CD8-positive, alpha-beta memory T cell (primary cell): Measurements from ENCODE around the gene REN. TPM values are rescaled to one million over a fixed set of nuclear protein-coding genes. Genes with fewer than 3 reads are reported as not detected.

Experiments used
- CTCF ChIA-PET: fragments of 350-600 bp; sonication (Branson Sonifier 250); formaldehyde crosslinking; loops from one replicate; lab custom pipeline; 2021; ENCODE audit warnings: antibody characterized with exemption; lab: Charles Lee
- POLR2A ChIA-PET: fragments of 350-600 bp; sonication (Branson Sonifier 250); formaldehyde crosslinking; loops from one replicate; lab custom pipeline; 2021; ENCODE audit warnings: antibody characterized with exemption; lab: Charles Lee
- DNase-seq, 5 donors: peaks; one replicate each; pipeline versions ENCODE4 v3.0.0 to v3.0.0-alpha.2; 2020 to 2022; ENCODE audit warnings: mixed read lengths in 1 of 5
- H3K27ac ChIP-seq: one replicate; pipeline ENCODE4 v1.7.0; 2013; ENCODE audit warnings: low read depth, mild to moderate bottlenecking, low read length, moderate library complexity
- H3K27me3 ChIP-seq: 2 replicates; pipeline ENCODE4 v1.7.0; 2013; ENCODE audit warnings: low read length, mild to moderate bottlenecking; ENCODE audit not compliant: insufficient read depth, poor library complexity, severe bottlenecking
- H3K36me3 ChIP-seq: 2 replicates; pipeline ENCODE4 v1.7.0; 2013; ENCODE audit warnings: mild to moderate bottlenecking, low read length, moderate library complexity; ENCODE audit not compliant: insufficient read depth
- H3K4me1 ChIP-seq: 2 replicates; pipeline ENCODE4 v1.7.0; 2013; ENCODE audit warnings: mild to moderate bottlenecking, low read length, moderate library complexity; ENCODE audit not compliant: insufficient read depth
- H3K4me3 ChIP-seq: 2 replicates; pipeline ENCODE4 v1.7.0; 2013; ENCODE audit warnings: mild to moderate bottlenecking, low read length
- H3K9me3 ChIP-seq: 2 replicates; pipeline ENCODE4 v1.7.0; 2013; ENCODE audit warnings: mild to moderate bottlenecking, low read length
- H3K27ac Mint-ChIP-seq, 8 donors: one replicate each; pipeline ENCODE4 v1.8.0; 2020 to 2021; ENCODE audit warnings: mixed read lengths in 8 of 8, mild to moderate bottlenecking in 6 of 8, inconsistent platforms in 3 of 8, moderate library complexity in 3 of 8
- H3K27me3 Mint-ChIP-seq, 2 donors: one replicate each; pipeline ENCODE4 v1.8.0; 2020 to 2021; ENCODE audit warnings: mixed read lengths in 2 of 2, mild to moderate bottlenecking in 1 of 2, moderate library complexity in 1 of 2
- H3K36me3 Mint-ChIP-seq, 3 donors: one replicate each; pipeline ENCODE4 v1.8.0; 2020 to 2021; ENCODE audit warnings: mixed read lengths in 3 of 3, inconsistent platforms in 1 of 3, mild to moderate bottlenecking in 1 of 3
- H3K4me1 Mint-ChIP-seq, 3 donors: one replicate each; pipeline ENCODE4 v1.8.0; 2020 to 2021; ENCODE audit warnings: mixed read lengths in 3 of 3, inconsistent platforms in 1 of 3, mild to moderate bottlenecking in 1 of 3
- H3K4me3 Mint-ChIP-seq, 7 donors: one replicate each; pipeline ENCODE4 v1.8.0; 2020 to 2021; ENCODE audit warnings: mixed read lengths in 7 of 7, mild to moderate bottlenecking in 6 of 7, moderate library complexity in 4 of 7, inconsistent platforms in 2 of 7
- H3K9me3 Mint-ChIP-seq, 5 donors: one replicate each; pipeline ENCODE4 v1.8.0; 2020 to 2022; ENCODE audit warnings: mixed read lengths in 5 of 5, mild to moderate bottlenecking in 3 of 5, moderate library complexity in 2 of 5, inconsistent platforms in 1 of 5
- polyA plus RNA-seq: library from polyadenylated mRNA; unstranded; fragments of 300-500 nt; fragmentation: Illumina TruSeq; gene quantifications from one replicate; pipeline ENCODE4 v1.2.3, GENCODE V29; 2021
- total RNA-seq, 2 experiments: library from RNA; stranded (reverse); gene quantifications; one replicate each; pipeline ENCODE4 v1.2.3, GENCODE V29; 2021

Gene REN
- total and polyA plus RNA-seq, 3 experiments from 2014 or later, result not detected

DNA sequence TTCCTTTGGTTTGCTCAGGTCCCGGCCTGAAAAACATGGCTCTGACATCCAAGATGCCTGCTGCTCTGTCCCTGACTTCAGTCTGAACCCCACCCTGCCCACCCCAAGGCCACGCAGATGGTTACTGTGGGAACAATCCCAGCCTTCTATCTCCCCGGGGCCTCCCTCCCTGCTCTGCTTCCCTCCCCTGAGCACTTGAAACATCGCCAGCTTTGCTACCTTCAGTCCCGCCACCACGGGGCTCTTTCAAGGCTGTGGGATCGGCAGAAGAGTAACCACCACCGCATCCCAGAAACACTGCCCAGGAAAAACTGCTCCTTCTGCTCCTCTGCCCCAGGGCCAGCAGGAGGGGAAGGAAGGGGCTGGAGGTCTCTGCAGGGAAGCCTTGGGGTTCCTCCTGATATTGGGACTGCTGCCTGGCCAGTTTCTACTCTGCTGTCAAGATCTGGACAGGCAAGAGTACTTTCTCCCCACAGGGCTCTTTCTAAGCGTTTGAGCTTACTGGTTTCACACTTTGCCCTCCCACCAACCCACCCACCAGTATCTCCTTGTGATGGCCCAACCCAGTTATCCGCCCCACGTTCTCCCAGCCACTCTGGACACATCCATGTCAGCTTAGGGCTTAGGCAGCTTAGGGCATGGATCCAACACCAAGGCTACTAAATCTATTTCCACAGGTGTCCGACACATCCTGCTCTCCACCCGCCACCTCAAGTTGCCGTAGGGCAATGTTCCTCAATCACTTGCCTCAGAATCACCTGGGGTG lies 22.7 kb downstream of the REN start:
- ChIA-PET CTCF (interaction anchor here (1.0 kb wide), 1 partner anchor 14 kb away, joined by 3 read pairs; no protein-coding TSS in a partner anchor), POLR2A (no interaction called here)
- Histone ChIP-seq H3K27me3 (no peaks in the 10 kb centered on the region), H3K9me3 (no peaks in the 10 kb centered on the region), H3K4me1 (no peaks in the 10 kb centered on the region), H3K36me3 (no peaks in the 10 kb centered on the region), H3K4me3 (no peak overlapping the region), H3K27ac (no peak overlapping the region)
- no peak for DNase-seq
- H3K36me3 Mint-ChIP-seq, result peaks cover 3 to 8% (median 4%) of the 10 kb centered on the region in 3 donors
- H3K4me1 Mint-ChIP-seq, result no peaks in the 10 kb centered on the region
- H3K27ac Mint-ChIP-seq, result no peak overlapping the region
- H3K4me3 Mint-ChIP-seq, result no peak overlapping the region
- peaks cover 4 to 6% of the 10 kb centered on the region in 2 donors for H3K27me3 Mint-ChIP-seq
- H3K9me3 Mint-ChIP-seq, result no peaks in the 10 kb centered on the region

DNA sequence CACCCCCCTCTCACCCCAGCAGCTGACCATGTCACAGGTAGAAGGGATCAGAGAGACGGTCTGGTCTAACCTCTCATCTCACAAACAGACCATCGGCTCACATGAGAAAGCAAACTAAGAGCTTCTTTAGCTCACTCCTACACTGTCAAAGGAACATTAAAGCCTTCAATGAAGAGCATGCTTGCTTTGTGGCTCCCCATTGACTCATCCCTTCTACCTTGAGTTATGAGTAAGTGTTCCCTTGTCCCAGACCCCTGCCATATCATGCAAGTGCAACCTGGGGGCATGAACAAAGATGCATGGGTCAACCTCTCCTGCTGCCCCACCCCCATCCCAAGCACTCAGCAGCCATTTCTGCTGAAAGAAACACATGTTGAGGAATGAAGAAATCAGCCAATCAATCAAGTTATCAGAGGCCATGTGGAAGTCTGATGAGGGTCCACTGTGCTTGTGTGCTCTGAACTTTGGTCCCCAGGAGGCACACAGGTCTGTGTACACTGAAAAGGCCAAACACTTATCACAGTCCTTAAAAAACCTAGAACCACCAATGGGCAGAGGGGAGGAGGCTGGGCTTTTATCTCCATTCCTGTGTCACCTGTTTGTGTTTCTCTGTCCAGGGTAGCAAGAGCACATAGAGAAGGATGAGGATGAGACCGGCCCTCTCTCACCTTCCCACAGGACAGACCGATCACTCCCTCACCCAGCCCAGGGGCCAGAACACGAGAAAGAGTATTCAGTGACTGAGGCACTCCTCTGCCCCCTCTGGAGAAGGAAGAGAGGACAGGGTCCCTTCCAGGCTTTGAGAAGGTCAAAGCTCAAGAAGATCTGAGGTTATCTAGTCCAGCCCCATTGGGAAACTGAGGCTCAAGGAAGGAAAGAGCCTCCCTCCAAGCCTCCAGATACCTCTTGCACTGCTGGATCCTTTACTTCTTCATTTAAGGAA lies 23.8 kb downstream of the REN start:
- no peak overlapping the region for H3K4me3 Mint-ChIP-seq
- no peaks in the 10 kb centered on the region for H3K36me3 ChIP-seq
- peak overlapping the region in 1 of 8 donors; percentile 72 for H3K27ac Mint-ChIP-seq
- no peaks in the 10 kb centered on the region for H3K9me3 Mint-ChIP-seq
- H3K4me1 ChIP-seq, result no peaks in the 10 kb centered on the region
- POLR2A ChIA-PET, result no interaction called here
- CTCF ChIA-PET, result interaction anchor here (0.8 to 1.0 kb wide), 3 partner anchors 13 to 281 kb away, joined by 3 read pairs; no protein-coding TSS in a partner anchor
- H3K27me3 Mint-ChIP-seq, result peaks cover 4 to 8% of the 10 kb centered on the region in 2 donors
- H3K27me3 ChIP-seq, result no peaks in the 10 kb centered on the region
- no peak overlapping the region for H3K27ac ChIP-seq
- no peaks in the 10 kb centered on the region for H3K9me3 ChIP-seq
- no peaks in the 10 kb centered on the region for H3K4me1 Mint-ChIP-seq
- peaks cover 3 to 8% (median 4%) of the 10 kb centered on the region in 3 donors for H3K36me3 Mint-ChIP-seq
- no peak for DNase-seq
- H3K4me3 ChIP-seq, result no peak overlapping the region

GRCh38 chr1:204141131-204141530 lies 25.0 kb downstream of the REN start:
- DNase-seq, result no peak
- Histone ChIP-seq H3K27me3 (no peaks in the 10 kb centered on the region), H3K36me3 (no peaks in the 10 kb centered on the region), H3K9me3 (no peaks in the 10 kb centered on the region), H3K4me1 (no peaks in the 10 kb centered on the region), H3K4me3 (no peak overlapping the region), H3K27ac (no peak overlapping the region)
- CTCF ChIA-PET, result interaction anchor here (0.8 to 3.0 kb wide), 3 partner anchors 10 to 22 kb away, joined by 3 to 12 read pairs (median 5); no protein-coding TSS in a partner anchor
- H3K36me3 Mint-ChIP-seq, result peaks cover 3 to 8% (median 4%) of the 10 kb centered on the region in 3 donors
- POLR2A ChIA-PET, result no interaction called here
- peaks cover 4 to 8% of the 10 kb centered on the region in 2 donors for H3K27me3 Mint-ChIP-seq
- H3K4me3 Mint-ChIP-seq, result no peak overlapping the region
- H3K4me1 Mint-ChIP-seq, result no peaks in the 10 kb centered on the region
- H3K27ac Mint-ChIP-seq, result peak overlapping the region in 1 of 8 donors; percentile 7
- H3K9me3 Mint-ChIP-seq, result no peaks in the 10 kb centered on the region

GRCh38 chr1:204139952-204140351 lies 26.2 kb downstream of the REN start:
- H3K4me1 ChIP-seq, result no peaks in the 10 kb centered on the region
- POLR2A ChIA-PET, result no interaction called here

DNA sequence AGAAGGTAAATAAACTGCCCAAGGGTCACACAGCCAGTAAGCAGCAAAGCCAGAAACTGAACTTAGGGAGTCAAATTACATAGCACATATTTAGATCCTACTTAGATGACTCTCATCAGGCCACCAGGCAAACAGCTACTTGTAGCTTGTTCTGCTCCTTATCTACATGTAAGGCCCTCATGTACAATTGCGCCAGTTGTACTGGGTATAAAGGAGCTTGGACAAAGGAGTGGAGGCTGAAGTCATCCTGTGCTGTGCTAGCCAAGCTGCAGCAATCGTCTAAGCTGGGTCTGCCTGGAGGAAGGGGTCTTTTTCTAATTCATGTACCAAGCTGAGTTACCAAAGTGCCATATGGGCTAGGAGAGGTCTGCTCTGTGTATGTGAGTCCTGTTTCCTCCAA lies 27.0 kb downstream of the REN start:
- Mint-ChIP-seq H3K4me1 (no peaks in the 10 kb centered on the region), H3K36me3 (peaks cover 3 to 10% (median 4%) of the 10 kb centered on the region in 3 donors), H3K9me3 (no peaks in the 10 kb centered on the region), H3K4me3 (no peak overlapping the region), H3K27ac (no peak overlapping the region), H3K27me3 (peaks cover 0 to 8% of the 10 kb centered on the region in 2 donors)
- ChIA-PET CTCF (interaction anchor here (0.9 to 3.6 kb wide), 3 partner anchors 10 to 224 kb away, joined by 3 to 14 read pairs (median 12); no protein-coding TSS in a partner anchor), POLR2A (no interaction called here)
- no peak for DNase-seq
- H3K27ac ChIP-seq, result no peak overlapping the region
- H3K36me3 ChIP-seq, result no peaks in the 10 kb centered on the region
- H3K4me3 ChIP-seq, result no peak overlapping the region
- H3K9me3 ChIP-seq, result no peaks in the 10 kb centered on the region
- H3K4me1 ChIP-seq, result no peaks in the 10 kb centered on the region
- no peaks in the 10 kb centered on the region for H3K27me3 ChIP-seq

More at GRCh38 chr1:204139952-204140351, 26.2 kb downstream of the REN start:
- CTCF ChIA-PET, result interaction anchor here (0.9 to 3.6 kb wide), 4 partner anchors 11 to 23 kb away, joined by 3 to 14 read pairs (median 8); partner anchors contain the start of gene ETNK2
- Histone ChIP-seq H3K36me3 (no peaks in the 10 kb centered on the region), H3K27me3 (no peaks in the 10 kb centered on the region), H3K9me3 (no peaks in the 10 kb centered on the region), H3K27ac (no peak overlapping the region), H3K4me3 (no peak overlapping the region)
- peaks cover 3 to 10% (median 4%) of the 10 kb centered on the region in 3 donors for H3K36me3 Mint-ChIP-seq
- H3K4me1 Mint-ChIP-seq, result no peaks in the 10 kb centered on the region
- H3K27ac Mint-ChIP-seq, result peak overlapping the region in 1 of 8 donors; percentile 97
- DNase-seq, result no peak
- H3K4me3 Mint-ChIP-seq, result no peak overlapping the region
- no peaks in the 10 kb centered on the region for H3K9me3 Mint-ChIP-seq
- peaks cover 4 to 8% of the 10 kb centered on the region in 2 donors for H3K27me3 Mint-ChIP-seq

GRCh38 chr1:204136814-204137213 lies 29.3 kb downstream of the REN start:
- Histone ChIP-seq H3K36me3 (no peaks in the 10 kb centered on the region), H3K9me3 (no peaks in the 10 kb centered on the region), H3K27me3 (no peaks in the 10 kb centered on the region), H3K4me3 (no peak overlapping the region), H3K4me1 (no peaks in the 10 kb centered on the region), H3K27ac (no peak overlapping the region)
- Mint-ChIP-seq H3K36me3 (peaks cover 3 to 10% (median 4%) of the 10 kb centered on the region in 3 donors), H3K27me3 (peaks cover 0 to 3% of the 10 kb centered on the region in 2 donors), H3K27ac (peak overlapping the region in 1 of 8 donors; percentile 57), H3K4me3 (no peak overlapping the region), H3K9me3 (no peaks in the 10 kb centered on the region), H3K4me1 (no peaks in the 10 kb centered on the region)
- ChIA-PET CTCF (interaction anchor here (1.2 to 3.6 kb wide), 2 partner anchors 8 to 21 kb away, joined by 3 to 14 read pairs; no protein-coding TSS in a partner anchor), POLR2A (no interaction called here)
- no peak for DNase-seq

DNA sequence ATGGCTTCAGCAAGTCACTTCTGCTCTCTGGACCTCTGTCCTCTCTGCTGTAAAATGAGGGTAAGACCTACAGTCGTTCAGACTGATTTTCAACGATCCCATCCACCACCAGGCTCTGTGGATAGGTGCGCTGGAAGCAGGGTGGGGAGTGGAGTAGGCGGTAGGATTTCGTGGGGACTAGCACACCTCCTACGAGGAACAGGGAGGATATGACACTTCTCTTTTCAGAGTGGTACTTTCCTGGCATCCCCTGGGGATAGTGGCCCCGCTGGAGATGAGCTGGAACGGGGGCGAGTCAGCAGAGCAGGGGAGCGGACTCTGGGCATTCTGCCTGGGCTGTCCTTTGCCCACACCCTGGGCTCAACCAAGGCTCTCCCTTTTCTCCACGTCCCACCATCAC lies 32.0 kb downstream of the REN start:
- H3K36me3 Mint-ChIP-seq, result peaks cover 0 to 5% (median 3%) of the 10 kb centered on the region in 3 donors
- CTCF ChIA-PET, result interaction anchor here (1.0 kb wide), 1 partner anchor 646 kb away, joined by 3 read pairs; no protein-coding TSS in a partner anchor
- H3K36me3 ChIP-seq, result no peaks in the 10 kb centered on the region
- POLR2A ChIA-PET, result no interaction called here
- H3K4me1 ChIP-seq, result no peaks in the 10 kb centered on the region
- H3K9me3 ChIP-seq, result no peaks in the 10 kb centered on the region
- no peaks in the 10 kb centered on the region for H3K9me3 Mint-ChIP-seq
- no peak for DNase-seq
- H3K27me3 Mint-ChIP-seq, result peaks cover 1 to 2% of the 10 kb centered on the region in 2 donors
- H3K27ac Mint-ChIP-seq, result no peak overlapping the region
- no peak overlapping the region for H3K4me3 ChIP-seq
- H3K27me3 ChIP-seq, result no peaks in the 10 kb centered on the region
- no peak overlapping the region for H3K4me3 Mint-ChIP-seq
- peaks cover 1 to 4% (median 3%) of the 10 kb centered on the region in 3 donors for H3K4me1 Mint-ChIP-seq
- H3K27ac ChIP-seq, result no peak overlapping the region
